IMR-90 (cell line): ENCODE data around the gene FOXP1. TPM values are rescaled to one million over a fixed set of nuclear protein-coding genes. Genes with fewer than 3 reads are reported as not detected.

Source experiments
- ATAC-seq: fragments of 200-7000 bp; cut with Tn5 transposase; 2 replicates; pipeline ENCODE4 v1.9.1; 2020; ENCODE audit warnings: low read depth, mild to moderate bottlenecking, moderate library complexity
- BruUV-seq: library from RNA; stranded (reverse); fragments of 400-500 nt; replicated peaks from 2 replicates; lab custom pipeline; 2021; lab: Mats Ljungman, UMichigan
- CTCF ChIA-PET: fragments of 300-600 bp; formaldehyde crosslinking; extraction: SDS; loops from one replicate; lab custom pipeline; 2021; ENCODE audit warnings: antibody characterized with exemption; lab: Yijun Ruan, JAX
- POLR2A ChIA-PET: fragments of 300-600 bp; sonication (Branson Sonifier 250); formaldehyde crosslinking; loops from one replicate; lab custom pipeline; 2022; ENCODE audit warnings: antibody characterized with exemption; ENCODE audit not compliant: unreplicated experiment; lab: Charles Lee
- DNase-seq: peaks from one replicate; pipeline ENCODE4 v3.0.0; 2013
- H2AFZ ChIP-seq: replicated peaks from 2 replicates; pipeline ENCODE3; 2013; ENCODE audit warnings: low read length, mild to moderate bottlenecking; ENCODE audit not compliant: poor library complexity
- H2AK5ac ChIP-seq: 2 replicates; pipeline ENCODE4 v1.6.1; 2013; ENCODE audit warnings: low read depth, low read length, inconsistent platforms
- H2AK9ac ChIP-seq: replicated peaks from 2 replicates; pipeline ENCODE3; 2013; ENCODE audit warnings: mild to moderate bottlenecking, low read depth, low read length, moderate library complexity; ENCODE audit not compliant: poor library complexity
- H2BK120ac ChIP-seq: 2 replicates; pipeline ENCODE4 v1.6.1; 2013; ENCODE audit warnings: low read depth, low read length, inconsistent platforms
- H2BK15ac ChIP-seq: 3 replicates; pipeline ENCODE4 v1.6.1; 2013; ENCODE audit warnings: low read depth, low read length, inconsistent platforms
- H2BK20ac ChIP-seq: 2 replicates; pipeline ENCODE4 v1.6.1; 2013; ENCODE audit warnings: low read depth, mild to moderate bottlenecking, inconsistent platforms, low read length, moderate library complexity
- H2BK5ac ChIP-seq: 2 replicates; pipeline ENCODE4 v1.6.1; 2013; ENCODE audit warnings: mild to moderate bottlenecking, low read depth, low read length, inconsistent platforms; ENCODE audit not compliant: poor library complexity, severe bottlenecking
- H3K14ac ChIP-seq: replicated peaks from 2 replicates; pipeline ENCODE4 v1.6.1; 2013; ENCODE audit warnings: low read depth, low read length, inconsistent platforms
- H3K18ac ChIP-seq: 2 replicates; pipeline ENCODE4 v1.6.1; 2013; ENCODE audit warnings: low read depth, low read length, control low read depth
- H3K23ac ChIP-seq: 2 replicates; pipeline ENCODE4 v1.6.1; 2013; ENCODE audit warnings: low read depth, low read length, inconsistent platforms
- H3K27ac ChIP-seq: 2 replicates; pipeline ENCODE4 v1.5.1; 2013; ENCODE audit warnings: mild to moderate bottlenecking, control low read depth, low read length; ENCODE audit not compliant: insufficient read depth
- H3K27me3 ChIP-seq: 2 replicates; pipeline ENCODE4 v1.6.1; 2013; ENCODE audit warnings: low read length; ENCODE audit not compliant: control insufficient read depth, insufficient read depth
- H3K36me3 ChIP-seq: 2 replicates; pipeline ENCODE4 v1.6.1; 2013; ENCODE audit warnings: low read length, mixed read lengths; ENCODE audit not compliant: control insufficient read depth, insufficient read depth
- H3K4ac ChIP-seq: 2 replicates; pipeline ENCODE4 v1.6.1; 2013; ENCODE audit warnings: low read depth, low read length, inconsistent platforms
- H3K4me1 ChIP-seq: 2 replicates; pipeline ENCODE4 v1.6.1; 2013; ENCODE audit warnings: low read length, mixed read lengths; ENCODE audit not compliant: control insufficient read depth, insufficient read depth
- H3K4me2 ChIP-seq: 2 replicates; pipeline ENCODE4 v1.6.1; 2013; ENCODE audit warnings: low read depth, mild to moderate bottlenecking, control low read depth, low read length, moderate library complexity
- H3K4me3 ChIP-seq: 2 replicates; pipeline ENCODE4 v1.5.1; 2013; ENCODE audit warnings: low read depth, mild to moderate bottlenecking, control low read depth, low read length, moderate library complexity; ENCODE audit not compliant: insufficient read depth
- H3K56ac ChIP-seq: 2 replicates; pipeline ENCODE4 v1.6.1; 2013; ENCODE audit warnings: low read length, inconsistent platforms; ENCODE audit not compliant: insufficient read depth; ENCODE audit errors: extremely low read depth
- H3K79me1 ChIP-seq, 2 experiments: 2 replicates each; pipeline ENCODE4 v1.6.1; 2013; ENCODE audit warnings: low read length in 2 of 2, inconsistent platforms in 1 of 2, low read depth in 1 of 2
- H3K9ac ChIP-seq: 2 replicates; pipeline ENCODE4 v1.6.1; 2013; ENCODE audit warnings: low read depth, low read length, control low read depth
- H3K9me1 ChIP-seq: 2 replicates; pipeline ENCODE4 v1.6.1; 2013; ENCODE audit warnings: low read length, inconsistent platforms; ENCODE audit not compliant: insufficient read depth
- H3K9me3 ChIP-seq: 2 replicates; pipeline ENCODE4 v1.6.1; 2013; ENCODE audit warnings: low read length; ENCODE audit not compliant: control insufficient read depth, insufficient read depth
- H4K20me1 ChIP-seq: 2 replicates; pipeline ENCODE4 v1.6.1; 2013; ENCODE audit warnings: low read length, inconsistent platforms; ENCODE audit not compliant: insufficient read depth
- H4K5ac ChIP-seq: 2 replicates; pipeline ENCODE4 v1.6.1; 2013; ENCODE audit warnings: mild to moderate bottlenecking, low read depth, low read length, control low read depth
- H4K8ac ChIP-seq, 2 experiments: 2 replicates each; pipeline ENCODE4 v1.6.1; 2013; ENCODE audit warnings: low read depth in 2 of 2, low read length in 2 of 2, control low read depth in 1 of 2, inconsistent platforms in 1 of 2
- H4K91ac ChIP-seq: 2 replicates; pipeline ENCODE4 v1.6.1; 2013; ENCODE audit warnings: low read depth, low read length, inconsistent platforms; ENCODE audit not compliant: insufficient read depth
- CHD1 ChIP-seq: IDR thresholded peaks from 2 replicates; pipeline ENCODE4 v1.6.1; 2012; ENCODE audit warnings: low read depth, low read length, improper control_type of control experiment
- ELK1 ChIP-seq: fragments of 150-350 bp; IDR thresholded peaks from 2 replicates; pipeline ENCODE4 v1.6.1; 2016; ENCODE audit warnings: low read depth, mild to moderate bottlenecking, low read length, moderate library complexity, borderline replicate concordance
- MAZ ChIP-seq: IDR thresholded peaks from 2 replicates; pipeline ENCODE4 v1.6.1; 2012; ENCODE audit warnings: low read depth, mild to moderate bottlenecking, low read length, improper control_type of control experiment, moderate library complexity, borderline replicate concordance
- POLR2A ChIP-seq: IDR thresholded peaks from 2 replicates; pipeline ENCODE4 v1.6.1; 2012; ENCODE audit warnings: mild to moderate bottlenecking, low read depth, low read length
- USF2 ChIP-seq: fragments of 150-350 bp; IDR thresholded peaks from 2 replicates; pipeline ENCODE4 v1.6.1; 2017; ENCODE audit warnings: mild to moderate bottlenecking, antibody characterized with exemption, low read length, low read depth
- WGBS, 2 experiments: methylation state at CpG; one replicate each; pipeline versions ENCODE4 v1.1.5 to v1.1.7; 2013; ENCODE audit warnings: missing lambda C conversion rate in 2 of 2; ENCODE audit not compliant: insufficient read length in 1 of 2; ENCODE audit errors: extremely low coverage in 2 of 2; 5-methylcytosine and 5-hydroxymethylcytosine counted together
- dilution Hi-C: fragments of 300-500 bp; cut with HindIII; formaldehyde crosslinking; loops from one replicate; pipeline ENCODE4 v1.14.3; 2018; ENCODE audit warnings: low sequenced_read_pairs; ENCODE audit not compliant: unreplicated experiment
- in situ Hi-C: fragments of 300-500 bp; cut with MboI; formaldehyde crosslinking; loops from 3 replicates; pipeline ENCODE4 v1.14.3; 2019; ENCODE audit warnings: low sequenced_read_pairs, inconsistent platforms, mixed read lengths
- intact Hi-C: fragments of 100-400 bp; cut with micrococcal nuclease; formaldehyde crosslinking; loops from 2 replicates; pipeline ENCODE4 v1.10.0; 2022
- polyA plus RNA-seq, 3 experiments: library from polyadenylated mRNA; depleted of rRNA; stranded (reverse); fragments of >200 nt; gene quantifications; 2 replicates each; pipeline ENCODE4 v1.2.3, GENCODE V29; 2012; ENCODE audit warnings: low replicate concordance in 1 of 3
- total RNA-seq: library from RNA; depleted of rRNA; stranded (reverse); fragments of >200 nt; gene quantifications from 2 replicates; pipeline ENCODE4 v1.2.3, GENCODE V29; 2012

FOXP1 gene
- total and polyA plus RNA-seq, 2 of the 4 experiments (the other 2 are of a cell fraction), result 37.0 to 132 TPM

GRCh38 chr3:71443332-71443731 lies 140.2 kb downstream of the FOXP1 start:
- no peak for ATAC-seq
- H3K56ac ChIP-seq, result no peak overlapping the region
- peak overlapping the region; percentile 54 for H3K4ac ChIP-seq
- no peak overlapping the region for H2AFZ ChIP-seq
- peak overlapping the region; percentile 96 for H2AK5ac ChIP-seq
- no peaks in the 10 kb centered on the region for H3K36me3 ChIP-seq
- no peaks in the 10 kb centered on the region for H3K27me3 ChIP-seq
- WGBS, 2 experiments, result 94% methylated on average over 6 of the region's 8 CpGs; no CpG with 5 or more reads in 1 of the 2 experiments
- H3K9ac ChIP-seq, result no peak overlapping the region
- no peak overlapping the region for H4K5ac ChIP-seq
- H2BK5ac ChIP-seq, result peak overlapping the region; percentile 20
- no peaks in the 10 kb centered on the region for H4K20me1 ChIP-seq
- H3K23ac ChIP-seq, result peak overlapping the region; percentile 38; the same call in 1 of the 2 replicates
- intact Hi-C loops (no loop called here), dilution Hi-C loops (no loop called here), in situ Hi-C loops (no loop called here)
- H2BK15ac ChIP-seq, result peak overlapping the region; percentile 68
- H3K4me3 ChIP-seq, result no peak overlapping the region
- H3K9me3 ChIP-seq, result no peaks in the 10 kb centered on the region
- no peak for TF ChIP-seq CHD1
- no peak for TF ChIP-seq POLR2A
- no peak for TF ChIP-seq MAZ
- no peak for TF ChIP-seq USF2
- no peak for TF ChIP-seq ELK1
- no peak overlapping the region for H3K18ac ChIP-seq
- H4K8ac ChIP-seq, result no peak overlapping the region; a peak in 2 of 4 replicates
- POLR2A ChIA-PET, result no interaction called here
- no peak overlapping the region; the same call in 1 of the 2 replicates for H3K14ac ChIP-seq
- no peak overlapping the region for H2AK9ac ChIP-seq
- H2BK120ac ChIP-seq, result peak overlapping the region; percentile 73
- DNase-seq, result no peak
- peak overlapping the region; percentile 17; the same call in 1 of the 2 replicates for H4K91ac ChIP-seq
- H3K79me1 ChIP-seq, result peaks cover 20 to 65% of the 10 kb centered on the region in 2 experiments
- H3K27ac ChIP-seq, result no peak overlapping the region
- peak overlapping the region; percentile 59; the same call in 1 of the 2 replicates for H2BK20ac ChIP-seq
- CTCF ChIA-PET, result no interaction called here
- H3K9me1 ChIP-seq, result peaks cover 31% of the 10 kb centered on the region
- no peak overlapping the region for H3K4me2 ChIP-seq
- no TSS peak for BruUV-seq
- peaks cover 31% of the 10 kb centered on the region for H3K4me1 ChIP-seq
